ENCODE measurements around the gene CYP4F3.
"Not testable (repeated sequence)": the region's sequence is repeated elsewhere in the genome, so short reads cannot be mapped to it uniquely, and the experiment has no call there.

CYP4F3 gene

GRCh38 chr19:15669440-15669839, 28.7 kb downstream of the CYP4F3 start:
- DNase-seq (ENCODE audit: low spot score): no peak

DNA sequence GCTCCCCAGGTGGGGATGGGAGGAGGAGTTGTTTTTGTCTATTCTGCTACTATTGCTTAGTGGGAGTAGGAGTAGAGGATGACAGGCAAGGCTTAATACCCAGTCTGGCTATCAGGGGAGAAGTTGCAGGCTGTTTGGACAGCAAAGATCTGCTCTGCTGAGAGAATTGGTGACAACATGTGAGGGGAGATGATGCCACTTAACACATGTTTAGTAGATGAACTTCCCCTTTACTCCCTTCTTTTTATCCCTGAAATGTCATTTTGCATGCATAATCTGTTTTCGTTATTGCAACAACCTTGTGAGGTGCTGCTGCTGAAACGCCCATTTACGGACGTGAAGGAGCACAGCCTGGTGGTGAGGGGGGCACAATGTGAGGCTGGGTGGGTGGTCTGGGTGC, 29.2 kb downstream of the CYP4F3 start:
- DNase-seq (ENCODE audit: low spot score): no peak

DNA sequence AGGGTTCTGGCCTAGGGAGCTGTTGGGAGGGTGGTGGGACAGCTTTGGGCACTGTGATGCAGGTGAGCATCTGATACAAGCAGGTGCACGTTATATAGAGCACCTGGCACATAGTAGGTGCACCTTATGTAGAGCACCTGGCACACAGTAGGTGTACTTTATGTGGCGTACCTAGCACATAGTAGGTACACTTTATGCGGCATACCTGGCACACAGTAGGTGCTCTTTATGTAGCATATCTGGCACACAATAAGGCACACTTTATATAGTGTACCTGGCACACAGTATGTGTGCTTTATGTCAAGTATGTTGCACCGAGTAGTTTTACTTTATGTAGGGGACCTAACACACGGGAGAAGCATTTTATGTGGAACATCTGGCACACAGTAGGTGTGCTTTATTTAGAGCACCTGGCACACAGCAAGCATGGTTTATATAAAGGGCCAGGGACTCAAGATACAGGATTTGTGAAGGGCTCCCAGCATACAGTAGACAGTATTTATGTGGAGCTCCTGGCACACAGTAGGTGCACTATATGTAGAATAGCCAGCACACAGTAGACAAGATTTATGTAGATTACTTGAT, 30.6 kb downstream of the CYP4F3 start:
- DNase-seq (ENCODE audit: low spot score): no peak

GRCh38 chr19:15671891-15672579, 31.3 kb downstream of the CYP4F3 start:
- DNase-seq (ENCODE audit: low spot score): no peak

DNA sequence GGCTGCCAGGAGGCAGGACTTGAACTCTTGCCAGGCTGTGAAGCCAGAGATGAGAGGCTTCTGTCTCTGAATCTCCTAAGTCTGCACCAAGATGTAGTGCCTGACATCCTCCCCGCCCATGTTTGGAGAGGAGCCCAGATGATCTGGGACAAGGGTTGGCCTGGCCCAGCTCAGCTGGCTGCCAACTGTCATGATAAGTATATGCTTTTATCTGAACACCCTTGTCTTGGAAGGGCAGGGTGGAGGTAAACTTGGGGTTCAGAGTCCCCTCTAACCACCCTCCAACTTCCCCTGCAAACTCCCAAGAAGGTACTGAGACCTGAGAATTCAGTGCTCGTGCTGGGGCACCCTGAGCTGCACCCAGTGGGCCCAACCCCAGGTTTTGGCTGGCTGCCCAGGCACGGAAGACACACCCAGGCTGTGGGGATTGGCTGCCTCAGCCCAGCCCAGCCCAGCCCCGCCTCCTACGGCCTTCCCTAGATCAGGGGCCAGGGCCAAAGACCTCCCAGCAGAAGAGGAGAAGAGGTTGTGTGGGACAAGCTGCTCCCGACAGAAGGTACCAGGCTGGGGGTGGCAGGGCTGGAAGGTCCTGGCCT, 32.0 kb downstream of the CYP4F3 start, which contains the start of gene CYP4F12:
TSS of gene CYP4F12 (plus strand) at position 508 of the 596 bp plus-strand sequence. CDS start 443 bp downstream, outside the sequence.
- no peak for DNase-seq (ENCODE audit: low spot score)

- DNase-seq (ENCODE audit: low spot score): no peak
Observed at GRCh38 chr19:15673176-15673654, 32.5 kb downstream of the CYP4F3 start.

- no peak for DNase-seq (ENCODE audit: low spot score)
Observed at GRCh38 chr19:15675560-15675959, 34.9 kb downstream of the CYP4F3 start.

DNA sequence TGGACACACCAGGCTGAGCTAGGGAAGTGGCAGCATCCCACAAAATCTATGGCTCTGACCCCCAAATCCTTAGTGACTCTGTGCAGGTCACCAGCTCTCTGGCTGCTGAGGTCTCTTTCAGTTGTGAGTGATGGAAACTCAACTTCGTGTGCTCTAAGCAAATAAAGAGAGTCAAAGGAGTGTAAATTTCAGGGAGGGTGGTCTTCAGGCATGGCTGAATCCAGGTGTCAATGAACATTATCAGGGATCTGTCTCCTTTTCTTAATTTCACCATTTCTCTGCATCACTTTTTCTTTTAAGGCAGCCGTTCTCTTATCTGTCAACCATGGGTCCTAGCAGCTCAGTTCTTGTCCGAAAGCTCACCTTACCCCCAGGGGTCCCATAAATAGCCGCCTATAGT, 38.4 kb downstream of the CYP4F3 start:
- no peak for DNase-seq (ENCODE audit: low spot score)

GRCh38 chr19:15679865-15680264, 39.2 kb downstream of the CYP4F3 start:
- not testable (repeated sequence) for DNase-seq (ENCODE audit: low spot score)

DNA sequence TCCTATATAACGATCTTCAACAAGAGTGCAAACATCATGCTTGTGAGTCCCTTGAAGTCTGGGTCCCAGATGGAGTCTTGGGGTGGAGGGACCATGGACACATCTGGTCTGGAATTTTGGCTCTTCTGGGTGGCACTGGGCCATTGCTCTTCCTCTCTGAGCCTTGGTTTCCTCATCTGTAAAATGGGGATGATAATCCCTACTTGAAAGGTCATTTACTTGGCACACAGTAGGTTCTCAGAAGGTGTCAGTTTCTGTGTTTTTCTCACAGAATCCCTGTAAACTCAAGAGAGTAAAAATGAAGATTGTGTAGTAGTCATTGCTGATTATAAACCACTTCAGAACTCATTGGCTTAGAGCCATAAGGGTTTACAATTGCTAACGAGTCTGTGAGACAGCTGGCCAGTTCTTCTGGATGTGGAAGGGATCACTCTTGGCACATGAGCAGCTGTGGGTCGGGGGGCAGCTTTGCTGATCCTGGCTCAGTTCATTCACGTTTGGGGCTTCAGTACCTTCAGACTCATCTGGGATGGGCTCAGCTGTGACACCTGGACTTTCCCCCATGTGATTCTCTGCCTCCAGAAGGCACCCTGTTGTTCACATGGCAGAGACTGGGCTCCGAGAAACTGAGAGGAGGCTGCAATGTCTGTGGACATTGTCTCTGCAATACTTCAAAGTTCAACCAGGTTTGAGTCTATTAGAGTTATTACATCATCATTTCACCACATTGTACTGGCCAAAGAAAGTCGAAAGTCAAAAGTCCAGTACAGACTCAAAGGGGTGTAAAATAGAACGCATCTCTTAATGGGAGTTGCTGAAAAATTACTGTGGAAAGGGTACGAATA, 40.0 kb downstream of the CYP4F3 start:
- DNase-seq (ENCODE audit: low spot score): no peak

DNA sequence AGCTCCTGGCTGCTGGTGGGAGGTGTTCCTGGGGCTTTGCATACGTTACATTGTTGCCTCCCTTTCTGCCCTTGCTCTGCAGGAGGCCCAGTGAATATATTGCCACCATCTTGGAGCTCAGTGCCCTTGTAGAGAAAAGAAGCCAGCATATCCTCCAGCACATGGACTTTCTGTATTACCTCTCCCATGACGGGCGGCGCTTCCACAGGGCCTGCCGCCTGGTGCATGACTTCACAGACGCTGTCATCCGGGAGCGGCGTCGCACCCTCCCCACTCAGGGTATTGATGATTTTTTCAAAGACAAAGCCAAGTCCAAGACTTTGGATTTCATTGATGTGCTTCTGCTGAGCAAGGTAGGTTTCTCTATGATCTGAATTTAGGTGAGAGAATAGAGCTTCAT, 42.7 kb downstream of the CYP4F3 start:
- DNase-seq (ENCODE audit: low spot score): no peak

- DNase-seq (ENCODE audit: low spot score): no peak
Observed at GRCh38 chr19:15684828-15685227, 44.1 kb downstream of the CYP4F3 start.

DNA sequence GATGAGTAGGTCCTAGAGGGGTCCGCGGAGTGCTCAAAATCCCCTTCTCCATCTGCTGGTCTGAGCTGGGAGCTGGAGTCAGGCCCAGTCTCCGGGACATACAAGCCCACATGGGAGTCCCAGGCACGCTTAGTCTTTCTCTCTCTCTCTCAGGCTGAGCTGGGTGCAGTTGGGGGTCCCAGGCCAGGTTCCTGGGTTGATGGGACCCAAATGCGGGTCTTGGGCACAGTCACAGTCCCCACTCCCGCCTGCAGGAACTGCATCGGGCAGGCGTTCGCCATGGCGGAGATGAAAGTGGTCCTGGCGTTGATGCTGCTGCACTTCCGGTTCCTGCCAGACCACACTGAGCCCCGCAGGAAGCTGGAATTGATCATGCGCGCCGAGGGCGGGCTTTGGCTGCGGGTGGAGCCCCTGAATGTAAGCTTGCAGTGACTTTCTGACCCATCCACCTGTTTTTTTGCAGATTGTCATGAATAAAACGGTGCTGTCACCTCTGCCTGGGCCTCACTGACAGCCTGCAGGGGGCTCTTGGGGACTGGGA, 56.0 kb downstream of the CYP4F3 start:
- DNase-seq (ENCODE audit: low spot score): no peak

DNA sequence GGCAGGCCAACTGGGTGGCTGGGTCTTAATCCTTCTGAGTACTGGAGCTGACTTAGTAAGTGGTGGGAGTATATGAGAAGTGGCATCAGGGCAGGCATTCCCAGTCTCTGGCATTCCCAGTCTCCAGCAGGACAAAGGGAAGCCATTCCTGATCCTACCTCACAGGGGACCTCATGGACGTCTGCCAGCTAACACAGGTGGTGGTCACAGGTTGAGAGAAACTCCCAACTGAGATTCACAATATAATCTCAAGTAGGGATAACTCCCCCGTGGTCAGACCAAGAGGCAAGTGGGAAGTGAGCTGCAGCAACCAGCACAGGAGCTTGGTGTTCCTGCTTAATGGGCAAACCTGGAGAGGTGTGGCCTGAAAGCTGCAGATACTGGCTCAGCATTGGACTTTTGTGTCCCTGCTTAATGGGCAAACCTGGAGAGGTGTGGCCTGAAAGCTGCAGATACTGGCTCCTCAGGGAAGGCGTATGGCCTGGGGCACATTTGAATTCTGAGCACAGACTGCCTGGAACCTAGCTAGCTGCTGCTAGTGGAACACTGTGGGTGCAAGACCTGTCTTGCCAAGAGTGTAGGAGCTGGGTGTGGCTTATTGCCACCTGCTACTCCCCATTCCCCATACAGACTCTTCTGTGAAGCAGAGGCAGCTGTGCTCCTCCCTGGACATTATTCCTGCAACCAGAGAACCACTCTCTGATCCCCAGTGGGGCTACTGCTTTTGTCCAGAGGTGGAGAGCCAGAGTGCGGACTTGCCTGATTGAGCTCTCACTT, 61.2 kb downstream of the CYP4F3 start:
- no peak for DNase-seq (ENCODE audit: low spot score)

DNA sequence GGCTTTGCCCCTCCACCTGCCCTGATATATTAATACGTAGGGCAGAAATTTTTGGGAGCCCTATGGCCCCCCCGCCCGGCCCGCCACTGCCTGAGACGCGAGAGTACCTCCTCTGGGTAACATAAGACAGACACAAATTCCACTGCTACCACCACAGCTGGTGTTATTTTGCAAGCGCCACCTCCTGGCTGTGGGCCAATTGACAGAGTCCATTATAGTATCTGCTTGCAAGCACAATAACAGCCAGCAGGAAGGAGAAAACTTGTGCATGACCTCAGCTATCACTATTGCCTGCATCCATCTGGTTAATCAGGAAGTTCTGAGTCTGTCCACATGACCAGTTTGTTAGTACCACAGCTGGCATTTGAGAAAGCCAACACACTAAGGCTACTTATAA, 61.8 kb downstream of the CYP4F3 start:
- DNase-seq (ENCODE audit: low spot score): no peak

All from germinal center (tissue), 1 donor.